Nephron (organoid): ENCODE results near the gene HORMAD2.

ENCODE experiments used
- H3K27ac Mint-ChIP-seq, 3 experiments: 2 replicates each; pipeline ENCODE4 v1.8.0; 2020; ENCODE audit warnings: mixed read lengths in 3 of 3, mild to moderate bottlenecking in 2 of 3, moderate library complexity in 1 of 3
- H3K27me3 Mint-ChIP-seq: 2 replicates; pipeline ENCODE4 v1.8.0; 2021; ENCODE audit warnings: low read depth, mild to moderate bottlenecking, moderate library complexity, mixed read lengths
- H3K36me3 Mint-ChIP-seq: 2 replicates; pipeline ENCODE4 v1.8.0; 2020; ENCODE audit warnings: low read depth, mixed read lengths
- H3K4me1 Mint-ChIP-seq: 2 replicates; pipeline ENCODE4 v1.8.0; 2020; ENCODE audit warnings: mixed read lengths
- H3K4me3 Mint-ChIP-seq, 3 experiments: 2 replicates each; pipeline ENCODE4 v1.8.0; 2020; ENCODE audit warnings: mild to moderate bottlenecking in 3 of 3, mixed read lengths in 3 of 3, moderate library complexity in 2 of 3
- H3K9me3 Mint-ChIP-seq: 2 replicates; pipeline ENCODE4 v1.8.0; 2020; ENCODE audit warnings: mixed read lengths
- TF ChIP-seq, protein P1 (sequence below), 3 experiments: fragments of 200-600 bp; sonication (generic); IDR thresholded peaks; one replicate each; pipeline ENCODE4 v1.5.0; 2021; ENCODE audit warnings: antibody characterized with exemption in 3 of 3; ENCODE audit not compliant: unreplicated experiment in 3 of 3

The HORMAD2 gene

DNA sequence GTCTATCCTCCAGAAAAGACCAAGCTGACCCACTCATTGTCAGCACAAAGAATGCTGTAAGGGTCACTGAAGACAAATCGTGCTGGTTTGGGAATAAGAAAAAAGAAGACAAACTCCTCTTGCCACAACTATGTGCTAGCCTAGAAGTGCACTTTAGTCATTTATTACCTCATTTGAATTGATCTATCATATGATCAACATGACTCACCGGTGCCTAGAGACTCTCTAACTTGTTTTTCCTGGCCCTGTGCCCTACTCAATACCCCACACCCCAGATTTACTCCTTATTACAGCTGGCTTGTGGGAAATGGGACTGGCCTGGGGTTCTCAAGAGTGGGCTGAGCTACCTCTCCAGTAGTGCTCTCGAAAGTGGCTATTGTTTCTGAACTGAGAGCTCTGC lies 35.9 kb upstream of the HORMAD2 start:
- Mint-ChIP-seq H3K27ac (peak overlapping the region; percentile 44 to 77 (median 67)), H3K4me1 (peaks cover 24% of the 10 kb centered on the region), H3K4me3 (no peak overlapping the region), H3K36me3 (no peaks in the 10 kb centered on the region), H3K9me3 (no peaks in the 10 kb centered on the region), H3K27me3 (peaks cover 3% of the 10 kb centered on the region)
- TF ChIP-seq, protein P1, sequence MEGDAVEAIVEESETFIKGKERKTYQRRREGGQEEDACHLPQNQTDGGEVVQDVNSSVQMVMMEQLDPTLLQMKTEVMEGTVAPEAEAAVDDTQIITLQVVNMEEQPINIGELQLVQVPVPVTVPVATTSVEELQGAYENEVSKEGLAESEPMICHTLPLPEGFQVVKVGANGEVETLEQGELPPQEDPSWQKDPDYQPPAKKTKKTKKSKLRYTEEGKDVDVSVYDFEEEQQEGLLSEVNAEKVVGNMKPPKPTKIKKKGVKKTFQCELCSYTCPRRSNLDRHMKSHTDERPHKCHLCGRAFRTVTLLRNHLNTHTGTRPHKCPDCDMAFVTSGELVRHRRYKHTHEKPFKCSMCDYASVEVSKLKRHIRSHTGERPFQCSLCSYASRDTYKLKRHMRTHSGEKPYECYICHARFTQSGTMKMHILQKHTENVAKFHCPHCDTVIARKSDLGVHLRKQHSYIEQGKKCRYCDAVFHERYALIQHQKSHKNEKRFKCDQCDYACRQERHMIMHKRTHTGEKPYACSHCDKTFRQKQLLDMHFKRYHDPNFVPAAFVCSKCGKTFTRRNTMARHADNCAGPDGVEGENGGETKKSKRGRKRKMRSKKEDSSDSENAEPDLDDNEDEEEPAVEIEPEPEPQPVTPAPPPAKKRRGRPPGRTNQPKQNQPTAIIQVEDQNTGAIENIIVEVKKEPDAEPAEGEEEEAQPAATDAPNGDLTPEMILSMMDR (IDR thresholded peaks at IDR 0.05; ENCODE audit: unreplicated experiment in 3 of 3): no peak

DNA sequence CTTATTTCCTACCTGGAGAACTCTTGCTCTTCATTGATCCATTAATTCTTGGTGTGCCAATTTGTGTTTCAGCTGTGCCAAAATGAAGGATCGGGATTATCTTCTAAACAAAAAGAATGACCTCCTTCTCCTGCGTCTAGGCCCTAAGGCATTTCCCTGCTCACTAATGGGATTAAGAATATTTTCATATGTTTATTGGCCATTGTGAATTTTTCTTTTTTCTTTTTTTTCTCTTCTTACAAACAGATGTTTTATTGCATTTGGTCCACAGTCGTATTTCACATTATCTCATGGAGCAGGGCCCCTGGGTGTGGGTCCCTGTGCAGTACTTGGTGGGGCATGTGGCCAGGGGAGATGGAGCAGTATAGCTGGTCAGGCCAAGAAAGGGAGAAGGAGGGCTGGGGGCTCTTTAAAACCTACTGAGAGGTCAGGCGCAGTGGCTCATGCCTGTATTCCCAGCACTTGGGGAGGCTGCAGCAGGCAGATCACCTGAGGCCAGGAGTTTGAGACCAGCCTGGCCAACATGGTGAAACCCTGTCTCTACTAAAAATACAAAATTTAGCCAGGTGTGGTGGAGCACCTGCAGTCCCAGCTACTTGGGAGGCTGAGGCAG lies 35.3 kb upstream of the HORMAD2 start:
- H3K27me3 Mint-ChIP-seq: peaks cover 3% of the 10 kb centered on the region
- peaks cover 24% of the 10 kb centered on the region for H3K4me1 Mint-ChIP-seq
- no peaks in the 10 kb centered on the region for H3K36me3 Mint-ChIP-seq
- H3K9me3 Mint-ChIP-seq: no peaks in the 10 kb centered on the region
- peak overlapping the region; percentile 44 to 77 (median 67) for H3K27ac Mint-ChIP-seq
- TF ChIP-seq, protein P1 (IDR thresholded peaks at IDR 0.05; ENCODE audit: unreplicated experiment in 3 of 3): no peak
- H3K4me3 Mint-ChIP-seq: no peak overlapping the region

DNA sequence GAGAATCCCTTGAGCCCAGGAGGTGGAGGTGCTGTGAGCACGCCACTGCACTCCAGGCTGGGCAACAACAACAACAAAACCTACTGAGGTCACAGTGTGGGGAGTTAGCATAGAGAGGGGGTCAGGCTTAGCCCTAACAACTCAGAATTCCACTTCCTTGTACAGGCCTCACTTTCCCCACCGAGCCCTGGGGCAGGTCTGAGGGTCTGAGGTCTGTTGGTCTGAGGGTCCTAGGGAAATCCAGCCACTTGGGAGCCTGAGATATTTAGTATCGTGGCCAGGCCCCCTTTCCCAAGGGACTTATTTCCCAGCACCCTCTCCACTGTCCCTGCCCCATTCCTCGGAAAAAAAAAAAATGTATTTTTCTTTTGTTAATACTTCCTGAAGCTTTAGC lies 34.8 kb upstream of the HORMAD2 start:
- Mint-ChIP-seq H3K4me3 (no peak overlapping the region), H3K27me3 (peaks cover 3% of the 10 kb centered on the region), H3K27ac (no peak overlapping the region), H3K9me3 (no peaks in the 10 kb centered on the region), H3K36me3 (no peaks in the 10 kb centered on the region), H3K4me1 (peaks cover 24% of the 10 kb centered on the region)
- TF ChIP-seq, protein P1 (IDR thresholded peaks at IDR 0.05; ENCODE audit: unreplicated experiment in 3 of 3): no peak

DNA sequence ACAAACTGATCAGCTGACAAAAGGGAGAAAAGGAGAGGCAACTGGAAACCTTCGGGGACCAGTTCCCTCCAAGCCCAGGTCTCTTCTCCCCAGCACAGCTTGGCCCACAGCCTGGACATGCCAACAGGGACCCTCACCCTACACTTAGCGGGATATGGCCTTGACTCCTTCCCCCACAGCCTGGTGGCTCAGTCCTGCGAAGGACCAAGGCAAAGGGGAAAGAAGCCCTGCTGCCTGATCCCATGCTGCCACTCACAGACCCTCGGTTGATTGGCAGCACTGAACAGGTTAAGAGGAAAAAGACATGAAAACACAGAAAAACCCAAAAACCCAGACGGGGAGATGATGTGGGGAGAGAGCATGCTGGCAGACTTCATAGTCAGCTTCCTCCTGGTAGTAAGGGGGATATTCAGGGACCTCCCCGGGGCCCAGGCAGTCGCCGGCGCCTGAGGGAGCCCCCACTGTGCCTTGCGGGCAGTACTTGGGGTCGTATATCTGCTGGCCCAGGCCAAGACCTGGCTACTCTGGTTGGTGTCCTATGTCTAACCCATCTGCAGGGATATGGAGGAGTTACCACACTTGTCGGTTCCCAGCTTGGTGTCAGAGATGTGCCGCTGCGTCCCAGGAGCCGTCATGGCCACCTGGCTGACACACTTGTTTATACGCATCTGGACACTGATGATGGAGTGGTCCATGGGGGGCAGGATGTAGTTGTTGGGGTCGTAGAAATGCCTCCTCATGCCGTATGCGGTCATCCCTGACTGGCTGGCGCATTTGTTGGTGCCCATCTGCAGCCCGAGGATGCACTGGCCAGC lies 34.2 kb upstream of the HORMAD2 start:
- no peaks in the 10 kb centered on the region for H3K27me3 Mint-ChIP-seq
- no peak overlapping the region for H3K4me3 Mint-ChIP-seq
- TF ChIP-seq, protein P1 (IDR thresholded peaks at IDR 0.05; ENCODE audit: unreplicated experiment in 3 of 3): no peak
- peaks cover 24% of the 10 kb centered on the region for H3K4me1 Mint-ChIP-seq
- H3K36me3 Mint-ChIP-seq: no peaks in the 10 kb centered on the region
- no peaks in the 10 kb centered on the region for H3K9me3 Mint-ChIP-seq
- no peak overlapping the region for H3K27ac Mint-ChIP-seq

DNA sequence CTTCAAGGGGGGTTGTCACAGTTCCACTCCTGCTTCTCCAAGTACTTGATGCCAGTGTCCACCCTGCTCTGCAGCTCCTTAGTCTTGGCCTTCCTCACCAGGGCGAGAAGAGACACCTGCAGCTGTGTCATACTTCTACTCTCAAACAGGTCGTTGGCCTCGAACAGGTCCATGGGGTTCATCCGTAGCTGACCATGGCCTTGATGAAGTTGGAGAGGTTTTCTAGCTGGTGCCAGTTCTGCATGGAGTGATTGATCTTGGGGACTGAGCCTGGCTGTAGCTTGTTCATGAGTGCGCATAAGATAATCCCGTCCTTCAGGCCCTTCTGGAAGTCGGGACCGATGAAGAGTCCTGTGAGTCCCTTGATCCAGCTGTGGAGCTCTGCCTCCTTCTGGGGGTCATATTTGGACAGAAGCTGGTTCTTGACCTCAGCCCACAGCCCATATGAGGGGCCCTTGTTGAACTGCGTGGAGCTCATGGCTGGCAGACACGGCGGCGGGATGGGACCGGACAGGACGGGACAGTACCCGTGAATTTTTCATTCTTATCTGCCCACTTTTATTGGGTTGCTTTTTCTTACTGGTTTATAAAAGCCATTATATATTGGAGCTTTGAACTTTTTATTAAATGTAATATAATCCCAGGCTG lies 33.4 kb upstream of the HORMAD2 start:
- Mint-ChIP-seq H3K9me3 (no peaks in the 10 kb centered on the region), H3K27ac (no peak overlapping the region), H3K36me3 (no peaks in the 10 kb centered on the region), H3K4me1 (peaks cover 24% of the 10 kb centered on the region), H3K4me3 (no peak overlapping the region), H3K27me3 (no peaks in the 10 kb centered on the region)
- TF ChIP-seq, protein P1 (IDR thresholded peaks at IDR 0.05; ENCODE audit: unreplicated experiment in 3 of 3): no peak
